HG03175 (cell line): ENCODE measurements around the gene CPNE5.
"Not testable (repeated sequence)": the region's sequence is repeated elsewhere in the genome, so short reads cannot be mapped to it uniquely, and the experiment has no call there.

Source experiments
- ATAC-seq: cut with Tn5 transposase; IDR thresholded peaks from one replicate; pipeline ENCODE4 v1.9.1; 2021; ENCODE audit warnings: mild to moderate bottlenecking, moderate library complexity; ENCODE audit not compliant: unreplicated experiment

Gene CPNE5

DNA sequence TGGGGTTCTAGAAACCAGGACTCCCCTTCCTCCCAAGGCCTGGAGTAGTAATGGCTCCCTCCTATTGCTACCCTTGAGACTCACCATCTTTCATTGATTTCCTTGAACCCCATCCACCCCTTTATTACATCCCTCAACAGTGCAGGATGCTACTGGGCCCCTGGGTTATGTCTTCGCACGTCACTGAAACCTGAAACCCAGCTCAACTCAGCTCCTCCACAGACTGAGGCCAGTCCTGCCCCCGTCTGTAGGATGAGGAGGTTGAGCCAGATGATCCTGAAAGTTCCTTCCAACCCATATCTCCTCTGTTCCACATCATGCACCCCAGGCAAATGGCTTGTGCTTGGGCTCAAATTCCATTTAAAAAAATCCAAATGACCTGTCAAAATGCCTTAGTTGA, 21.4 kb downstream of the CPNE5 start:
- no peak for ATAC-seq

- no peak for ATAC-seq
Observed at GRCh38 chr6:36817176-36817817, 21.9 kb downstream of the CPNE5 start.

GRCh38 chr6:36815962-36816735, 23.1 kb downstream of the CPNE5 start:
- no peak for ATAC-seq

GRCh38 chr6:36814249-36814648, 25.0 kb downstream of the CPNE5 start:
- ATAC-seq = no peak

DNA sequence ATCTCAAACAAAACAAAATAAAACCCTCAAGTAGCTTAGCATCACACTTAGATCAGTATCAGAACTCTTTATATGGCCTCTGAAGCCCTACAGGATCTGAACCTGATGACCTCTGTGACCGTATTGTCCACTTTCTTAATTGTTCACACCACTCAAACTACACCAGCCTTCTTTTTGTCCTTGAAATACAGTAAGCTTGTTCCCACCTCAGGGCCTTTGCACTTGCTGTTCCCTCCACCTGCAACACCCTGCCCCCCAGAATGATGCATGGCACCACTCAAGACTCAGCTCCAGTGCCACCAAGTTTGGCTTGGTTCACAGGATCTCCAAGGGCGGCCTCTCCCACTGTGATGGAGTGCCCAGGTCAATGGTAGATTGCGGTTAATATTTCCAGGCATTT, 25.7 kb downstream of the CPNE5 start:
- no peak for ATAC-seq

DNA sequence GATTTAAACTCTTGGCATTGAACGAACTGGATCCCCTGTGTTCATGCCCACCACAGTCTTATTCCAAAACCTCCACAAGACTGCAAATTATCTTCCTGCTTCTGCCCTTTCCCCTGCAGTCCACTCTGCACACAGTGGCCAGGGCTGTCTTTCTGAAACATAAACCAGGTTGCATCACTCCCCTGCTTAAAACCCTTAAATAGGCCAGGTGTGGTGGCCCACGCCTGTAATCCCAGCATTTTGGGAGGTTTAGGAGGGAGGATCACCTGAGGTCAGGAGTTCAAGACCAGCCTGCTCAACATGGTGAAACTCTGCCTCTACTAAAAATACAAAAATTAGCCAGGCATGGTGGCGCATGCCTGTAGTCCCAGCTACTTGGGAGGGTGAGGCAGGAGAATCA, 26.2 kb downstream of the CPNE5 start:
- not testable (repeated sequence) for ATAC-seq

DNA sequence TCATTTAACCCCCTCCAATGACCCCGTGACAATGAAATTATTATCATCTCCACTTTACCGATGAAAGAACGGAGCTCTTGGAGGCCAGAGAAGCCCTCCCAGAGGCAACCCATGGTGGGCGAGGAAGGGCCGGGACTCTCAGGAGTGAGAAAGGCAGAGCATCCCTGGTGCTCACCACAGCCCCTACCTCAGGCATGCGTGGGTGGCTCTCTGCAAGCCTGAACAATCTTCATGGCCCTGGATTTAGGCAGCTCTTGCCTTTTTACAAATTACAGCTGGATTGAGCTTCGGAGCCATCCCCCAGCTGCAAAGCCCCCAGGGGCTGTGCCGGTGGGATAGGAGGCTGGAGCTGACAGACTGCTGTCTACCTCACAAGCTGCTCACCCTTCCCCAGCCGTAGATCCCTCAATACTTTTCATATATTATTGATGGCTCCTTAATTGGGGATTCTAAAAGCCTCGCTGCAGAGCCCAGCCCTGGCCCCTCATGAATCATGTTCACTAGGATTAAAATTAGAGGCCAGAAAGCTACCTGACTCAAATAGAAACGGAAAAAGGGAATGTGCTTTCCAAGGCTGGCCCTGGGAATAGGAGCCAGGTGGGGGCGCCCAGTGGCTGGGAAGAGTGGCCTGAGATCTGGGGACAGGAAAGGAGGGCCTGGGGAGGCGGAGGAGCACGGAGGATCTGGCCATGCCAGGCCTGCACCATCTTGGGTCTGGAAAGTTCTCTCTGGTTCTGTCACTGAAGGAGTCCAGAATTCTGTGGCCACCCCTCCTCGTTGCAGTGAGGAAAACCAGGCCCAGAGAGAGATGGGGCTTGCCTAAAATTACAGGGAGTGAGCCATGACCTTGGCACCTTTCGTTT, 29.1 kb downstream of the CPNE5 start:
- no peak for ATAC-seq

DNA sequence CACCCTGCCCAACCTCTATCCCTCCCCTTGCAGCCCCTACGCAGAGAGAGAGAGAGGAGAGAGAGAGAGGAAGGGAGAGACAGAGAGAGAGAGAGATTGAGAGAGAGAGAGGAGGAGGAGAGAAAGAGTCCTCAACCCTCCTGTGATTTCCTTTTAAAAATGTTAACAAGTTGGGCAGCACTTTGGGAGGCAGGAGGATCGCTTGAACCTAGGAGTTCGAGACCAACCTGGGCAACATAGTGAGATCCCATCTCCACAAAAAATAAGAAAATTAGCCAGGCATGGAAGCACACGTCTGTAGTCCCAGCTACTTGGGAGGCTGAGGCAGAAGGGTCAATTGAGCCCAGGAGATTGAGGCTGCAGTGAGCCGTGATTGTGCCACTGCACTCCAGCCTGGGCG, 30.1 kb downstream of the CPNE5 start:
- ATAC-seq = no peak

- no peak for ATAC-seq
Observed at GRCh38 chr6:36808634-36809033, 30.6 kb downstream of the CPNE5 start.

- ATAC-seq = no peak
Observed at GRCh38 chr6:36807750-36808149, 31.5 kb downstream of the CPNE5 start.

DNA sequence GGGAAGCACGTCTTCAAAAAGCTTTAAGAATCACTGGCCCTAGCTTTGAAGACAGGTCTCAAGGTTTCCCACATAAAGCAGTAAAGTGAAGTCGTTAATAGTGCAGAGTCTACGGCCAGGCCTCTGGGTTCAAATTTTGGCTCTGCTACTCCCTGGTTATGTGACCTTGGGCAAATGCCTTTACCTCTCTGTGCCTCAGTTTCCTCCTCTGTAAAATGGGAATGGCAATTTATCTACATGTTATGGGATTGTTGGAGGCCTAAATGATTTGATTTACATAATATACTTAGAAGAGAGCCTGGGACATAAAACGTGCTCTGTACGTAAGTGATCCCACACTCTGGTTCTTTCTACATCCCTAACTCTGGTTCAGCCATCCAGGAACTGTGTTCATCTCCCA, 32.1 kb downstream of the CPNE5 start:
- ATAC-seq = no peak

GRCh38 chr6:36805917-36806316, 33.3 kb downstream of the CPNE5 start:
- no peak for ATAC-seq

DNA sequence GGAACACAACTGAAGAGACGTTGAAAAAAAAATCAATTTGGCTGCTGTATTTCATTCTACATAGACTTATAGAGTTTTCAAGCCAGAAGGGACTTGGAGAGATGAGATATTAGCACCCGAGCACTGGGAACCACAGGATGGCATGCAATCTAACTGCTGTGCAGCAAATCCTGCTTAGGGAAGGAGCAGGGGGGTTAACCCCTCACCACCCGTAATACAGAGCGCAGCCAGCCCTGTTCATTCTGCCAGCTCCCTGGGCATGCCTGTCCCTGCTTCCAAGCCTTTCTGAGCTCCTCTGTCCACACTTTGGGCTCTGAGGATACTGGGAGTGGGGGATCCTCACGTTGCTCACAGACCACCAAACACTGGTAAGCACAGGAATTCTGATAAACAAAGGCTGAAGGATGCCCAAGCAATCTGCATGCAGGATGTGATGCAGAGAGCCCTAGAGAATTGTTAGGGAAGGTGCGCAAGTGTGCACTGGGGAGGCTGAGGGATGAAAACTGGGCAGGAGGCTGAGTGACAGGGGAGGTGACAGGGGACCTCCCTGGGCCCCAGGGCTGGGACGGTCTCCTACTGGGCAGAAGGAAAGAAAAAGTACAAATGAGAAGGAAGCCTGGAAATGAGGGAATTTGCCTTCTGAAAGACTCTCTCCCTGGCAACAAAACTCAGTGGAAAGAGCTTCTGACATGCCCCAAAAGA, 34.0 kb downstream of the CPNE5 start:
- ATAC-seq = no peak

- ATAC-seq = no peak
Observed at GRCh38 chr6:36804563-36804962, 34.7 kb downstream of the CPNE5 start.

DNA sequence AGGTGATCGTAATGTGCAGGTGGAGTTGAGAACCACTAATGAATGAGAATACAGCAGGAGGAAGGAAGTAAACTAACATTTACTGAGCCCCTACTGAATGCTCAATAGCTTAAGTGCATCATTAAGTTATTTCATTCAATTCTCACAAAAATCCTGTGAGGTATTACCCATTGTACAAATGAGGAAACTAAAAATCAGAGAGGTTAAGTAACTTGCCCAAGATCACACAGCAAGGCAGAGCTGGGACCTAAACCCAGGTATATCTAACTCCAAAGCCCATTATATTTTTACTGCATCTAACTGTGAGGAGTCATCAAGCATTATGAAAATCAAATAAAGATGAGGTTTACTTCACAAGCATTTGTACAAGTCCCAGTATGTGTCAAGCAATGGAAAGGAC, 35.3 kb downstream of the CPNE5 start:
- no peak for ATAC-seq

- ATAC-seq = no peak
Observed at GRCh38 chr6:36803482-36803881, 35.8 kb downstream of the CPNE5 start.

DNA sequence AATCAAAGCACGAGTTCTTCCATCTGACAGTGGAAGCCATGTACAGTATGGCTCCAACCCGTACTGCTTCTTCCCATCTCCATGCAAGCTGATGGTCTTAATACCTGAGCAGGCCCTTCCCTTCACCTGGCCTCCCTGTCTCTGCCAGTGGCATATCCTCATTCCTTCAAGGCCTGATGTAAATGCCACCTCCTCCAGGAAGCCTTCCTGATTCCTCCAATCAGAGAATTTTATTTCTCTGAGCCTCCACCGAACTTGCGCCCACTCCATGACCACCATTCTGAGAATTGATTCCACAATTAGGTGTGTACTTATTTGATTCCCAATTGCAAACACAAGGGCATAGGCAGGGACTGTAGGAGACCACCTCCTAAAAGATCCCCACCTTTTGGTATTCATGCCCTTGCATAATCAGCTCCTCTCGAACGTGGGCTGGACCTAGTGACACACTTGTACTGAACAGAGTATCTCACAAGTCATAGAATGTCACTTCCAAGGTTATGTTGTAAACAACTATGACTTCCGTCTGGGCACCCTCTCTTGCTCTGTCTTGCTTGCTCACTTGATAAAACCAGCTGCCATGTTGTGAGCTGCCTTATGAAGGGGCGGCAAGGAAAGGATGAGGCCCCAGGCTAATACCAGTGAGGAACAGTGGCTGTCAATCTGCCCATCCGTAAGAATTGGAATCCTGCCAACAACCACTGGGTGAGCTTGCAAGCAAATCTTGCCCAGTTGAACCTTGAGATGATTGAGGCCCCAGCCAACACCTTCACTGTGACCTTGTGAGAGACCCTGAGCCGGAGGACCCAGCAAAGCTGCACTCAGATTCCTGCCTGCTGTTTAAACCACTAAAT, 38.8 kb downstream of the CPNE5 start:
- no peak for ATAC-seq

DNA sequence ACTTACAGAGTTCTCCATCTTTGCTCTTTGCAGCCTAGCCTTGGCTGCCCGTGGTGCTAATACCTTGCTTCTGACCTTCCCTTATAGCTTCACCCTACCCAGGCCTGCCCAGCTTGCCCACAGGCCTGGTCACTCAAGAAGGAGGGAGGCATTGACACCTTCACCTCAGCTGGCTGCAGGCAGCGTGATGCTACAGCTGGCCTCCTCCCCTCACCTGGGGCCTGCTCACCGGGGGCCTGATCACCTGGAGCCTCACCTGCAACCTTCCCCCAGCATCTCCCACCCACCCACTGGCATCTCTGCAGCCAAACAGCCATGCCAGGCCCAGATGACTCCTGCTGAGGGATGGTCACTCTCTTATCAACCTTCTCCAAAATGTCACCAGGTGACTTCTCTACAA, 40.4 kb downstream of the CPNE5 start:
- no peak for ATAC-seq

DNA sequence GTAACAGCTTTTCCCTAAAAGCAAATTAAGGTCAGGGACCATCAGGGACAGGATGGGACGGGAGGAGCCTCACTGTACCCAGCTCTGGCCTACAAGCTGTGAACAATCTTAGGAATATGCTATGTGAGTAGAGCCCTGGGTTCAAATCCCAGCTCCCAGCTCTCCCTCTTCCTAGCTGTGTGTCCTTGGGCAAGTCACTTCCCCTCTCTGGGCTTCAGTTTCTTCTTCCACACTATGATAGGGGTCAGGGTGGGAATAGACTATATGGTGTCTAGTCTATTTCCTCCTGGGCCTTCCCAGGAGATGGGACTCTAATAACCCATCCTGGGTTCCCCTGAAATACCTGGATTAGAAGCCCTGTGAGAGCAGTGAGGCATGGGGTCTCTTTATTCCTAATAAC, 41.6 kb downstream of the CPNE5 start:
- no peak for ATAC-seq

GRCh38 chr6:36797055-36797454, 42.2 kb downstream of the CPNE5 start:
- ATAC-seq = no peak
